HepG2 (cell line): ENCODE data around the gene ZNF316.

Source experiments
- IRF2 ChIP-seq: IDR thresholded peaks from 2 replicates; pipeline ENCODE4 v1.6.1; 2018; ENCODE audit warnings: missing genetic modification reagents, missing compliant biosample characterization
- ZNF354B ChIP-seq: sonication (generic); formaldehyde crosslinking; IDR thresholded peaks from 2 replicates; pipeline ENCODE4 v1.8.0; 2022; ENCODE audit warnings: mild to moderate bottlenecking, missing genetic modification reagents

GRCh38 chr7:6654113-6654841 lies 17.2 kb downstream of the ZNF316 start:
- TF ChIP-seq IRF2 (CRISPR knock-in tag) (no peak), ZNF354B (no peak)
